ACC112 (cell line): ENCODE results near the gene SEPTIN12.

Experiments used
- H2AFZ ChIP-seq: fragments of 200-600 bp; sonication (generic); one replicate; pipeline ENCODE4 v1.6.0; 2017; ENCODE audit warnings: antibody characterized with exemption, low read length; ENCODE audit not compliant: unreplicated experiment
- H3K27ac ChIP-seq: fragments of 200-600 bp; sonication (generic); 2 replicates; pipeline ENCODE4 v1.5.1; 2014; ENCODE audit warnings: low read depth, mild to moderate bottlenecking, antibody characterized with exemption, low read length, moderate library complexity
- H3K27me3 ChIP-seq: fragments of 200-600 bp; sonication (generic); 2 replicates; pipeline ENCODE4 v1.6.1; 2014; ENCODE audit warnings: mild to moderate bottlenecking, antibody characterized with exemption, low read length, moderate library complexity, mixed read lengths; ENCODE audit not compliant: insufficient read depth
- H3K36me3 ChIP-seq: fragments of 200-600 bp; sonication (generic); 2 replicates; pipeline ENCODE4 v1.6.1; 2016; ENCODE audit warnings: mild to moderate bottlenecking, antibody characterized with exemption, low read length, moderate library complexity, mixed read lengths; ENCODE audit not compliant: insufficient read depth
- H3K4me1 ChIP-seq: fragments of 200-600 bp; sonication (generic); one replicate; pipeline ENCODE4 v1.6.1; 2016; ENCODE audit warnings: low read length, mixed read lengths; ENCODE audit not compliant: insufficient read depth, unreplicated experiment, control insufficient read depth
- H3K4me3 ChIP-seq: fragments of 200-600 bp; sonication (generic); 2 replicates; pipeline ENCODE4 v1.5.1; 2014; ENCODE audit warnings: mild to moderate bottlenecking, low read depth, low read length
- H3K79me2 ChIP-seq: fragments of 200-600 bp; sonication (generic); one replicate; pipeline ENCODE4 v1.6.0; 2016; ENCODE audit warnings: low read length; ENCODE audit not compliant: control insufficient read depth, unreplicated experiment, insufficient read depth

The SEPTIN12 gene

GRCh38 chr16:4802659-4803287 lies 14.6 kb upstream of the SEPTIN12 start:
- Histone ChIP-seq H3K36me3 (peaks cover 5% of the 10 kb centered on the region; the same call in 1 of the 2 replicates), H3K4me3 (peak overlapping the region; percentile 82), H3K27ac (peak overlapping the region; percentile 25; the same call in 1 of the 2 replicates), H3K4me1 (peaks cover 3% of the 10 kb centered on the region), H2AFZ (peak overlapping the region; percentile 78), H3K27me3 (no peaks in the 10 kb centered on the region), H3K79me2 (no peaks in the 10 kb centered on the region)

- Histone ChIP-seq H3K4me1 (peaks cover 3% of the 10 kb centered on the region), H3K27me3 (no peaks in the 10 kb centered on the region), H3K4me3 (peak within 1 kb of the TSS; percentile 82), H2AFZ (peak within 1 kb of the TSS; percentile 78), H3K27ac (peak within 1 kb of the TSS; percentile 25; the same call in 1 of the 2 replicates), H3K79me2 (no peaks in the 10 kb centered on the region), H3K36me3 (0 out of 2 replicates have a peak, but pooled peaks cover under 1% of the 10 kb centered on the region)
These were observed 14.0 kb upstream of the SEPTIN12 start, which contains the start of gene ROGDI for GRCh38 chr16:4801962-4802658. Gene ROGDI, minus strand, starts transcription at chr16:4802633. Its CDS starts 62 bp downstream, at chr16:4802571.

- Histone ChIP-seq H3K4me1 (peaks cover 3% of the 10 kb centered on the region), H3K79me2 (no peaks in the 10 kb centered on the region), H3K36me3 (no peaks in the 10 kb centered on the region), H3K27ac (no peak overlapping the region), H2AFZ (peak overlapping the region; percentile 78), H3K27me3 (no peaks in the 10 kb centered on the region), H3K4me3 (peak overlapping the region; percentile 82)
These were observed 13.2 kb upstream of the SEPTIN12 start for GRCh38 chr16:4801051-4801961.

- H2AFZ ChIP-seq = no peak overlapping the region
- no peaks in the 10 kb centered on the region for H3K36me3 ChIP-seq
- H3K4me3 ChIP-seq = no peak overlapping the region
- no peak overlapping the region for H3K27ac ChIP-seq
- peaks cover 3% of the 10 kb centered on the region for H3K4me1 ChIP-seq
- H3K27me3 ChIP-seq = no peaks in the 10 kb centered on the region
- no peaks in the 10 kb centered on the region for H3K79me2 ChIP-seq
These were observed 12.3 kb upstream of the SEPTIN12 start for GRCh38 chr16:4800290-4801041.

- Histone ChIP-seq H3K27me3 (no peaks in the 10 kb centered on the region), H3K27ac (no peak overlapping the region), H3K79me2 (no peaks in the 10 kb centered on the region), H2AFZ (no peak overlapping the region), H3K4me1 (peaks cover 3% of the 10 kb centered on the region), H3K36me3 (no peaks in the 10 kb centered on the region), H3K4me3 (no peak overlapping the region)
These were observed 11.2 kb upstream of the SEPTIN12 start for GRCh38 chr16:4799171-4799855.

- Histone ChIP-seq H3K4me1 (peaks cover 3% of the 10 kb centered on the region), H2AFZ (no peak overlapping the region), H3K4me3 (no peak overlapping the region), H3K79me2 (no peaks in the 10 kb centered on the region), H3K27me3 (no peaks in the 10 kb centered on the region), H3K27ac (no peak overlapping the region), H3K36me3 (no peaks in the 10 kb centered on the region)
These were observed 10.3 kb upstream of the SEPTIN12 start for GRCh38 chr16:4798456-4798855.

- Histone ChIP-seq H3K36me3 (no peaks in the 10 kb centered on the region), H2AFZ (no peak overlapping the region), H3K4me1 (peaks cover 3% of the 10 kb centered on the region), H3K4me3 (no peak overlapping the region), H3K27me3 (no peaks in the 10 kb centered on the region), H3K27ac (no peak overlapping the region), H3K79me2 (no peaks in the 10 kb centered on the region)
These were observed 9.7 kb upstream of the SEPTIN12 start for GRCh38 chr16:4797805-4798252.

GRCh38 chr16:4796982-4797804 lies 9.0 kb upstream of the SEPTIN12 start:
- Histone ChIP-seq H3K4me1 (peaks cover 3% of the 10 kb centered on the region), H3K4me3 (no peak overlapping the region), H2AFZ (no peak overlapping the region), H3K27me3 (no peaks in the 10 kb centered on the region), H3K36me3 (no peaks in the 10 kb centered on the region), H3K79me2 (no peaks in the 10 kb centered on the region), H3K27ac (no peak overlapping the region)

- H2AFZ ChIP-seq = no peak overlapping the region
- no peak overlapping the region for H3K27ac ChIP-seq
- no peaks in the 10 kb centered on the region for H3K27me3 ChIP-seq
- no peaks in the 10 kb centered on the region for H3K79me2 ChIP-seq
- no peaks in the 10 kb centered on the region for H3K4me1 ChIP-seq
- H3K36me3 ChIP-seq = no peaks in the 10 kb centered on the region
- no peak overlapping the region for H3K4me3 ChIP-seq
These were observed 7.9 kb upstream of the SEPTIN12 start for GRCh38 chr16:4795828-4796572.
